ENCODE data around the gene DYNC1H1. TPM values are rescaled to one million over a fixed set of nuclear protein-coding genes. Genes with fewer than 3 reads are reported as not detected.

The DYNC1H1 gene
- total and polyA plus RNA-seq, 2 of the 13 experiments (the other 11 are each of a cell fraction or from before 2014, with no cell fraction given) = 74.4 to 239 TPM

- TF ChIP-seq, protein P1, sequence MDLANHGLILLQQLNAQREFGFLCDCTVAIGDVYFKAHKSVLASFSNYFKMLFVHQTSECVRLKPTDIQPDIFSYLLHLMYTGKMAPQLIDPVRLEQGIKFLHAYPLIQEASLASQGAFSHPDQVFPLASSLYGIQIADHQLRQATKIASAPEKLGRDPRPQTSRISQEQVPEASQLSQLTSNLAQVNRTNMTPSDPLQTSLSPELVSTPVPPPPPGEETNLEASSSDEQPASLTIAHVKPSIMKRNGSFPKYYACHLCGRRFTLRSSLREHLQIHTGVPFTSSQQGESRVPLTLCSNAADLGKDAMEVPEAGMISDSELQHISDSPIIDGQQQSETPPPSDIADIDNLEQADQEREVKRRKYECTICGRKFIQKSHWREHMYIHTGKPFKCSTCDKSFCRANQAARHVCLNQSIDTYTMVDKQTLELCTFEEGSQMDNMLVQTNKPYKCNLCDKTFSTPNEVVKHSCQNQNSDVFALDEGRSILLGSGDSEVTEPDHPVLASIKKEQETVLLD (CRISPR knock-in tag; IDR thresholded peaks at IDR 0.05; ENCODE audit: low read depth) = no peak
These were observed 138.8 kb downstream of the DYNC1H1 start (continued) for GRCh38 chr14:102103062-102103695.

GRCh38 chr14:102105369-102105768 lies 141.0 kb downstream of the DYNC1H1 start:
- no peak overlapping the region for H2AFZ ChIP-seq (ENCODE audit: low read length)
- no peaks in the 10 kb centered on the region for H3K36me3 ChIP-seq (replicated peaks in 1 of 2; ENCODE audit: control insufficient read depth in 1 of 2, insufficient read depth in 2 of 2, low read length in 2 of 2)
- BruUV-seq (replicated peaks) = no TSS peak
- intact Hi-C loops (cut with micrococcal nuclease; ENCODE audit: unreplicated experiment) = no loop called here
- no peaks in the 10 kb centered on the region for H3K9me3 ChIP-seq (ENCODE audit: low read length)
- ATAC-seq (peak; percentile 60), FAIRE-seq (no peak), DNase-seq (ENCODE audit: low spot score) (no peak)
- 0 out of 2 replicates have a peak, but pooled peaks cover 6% of the 10 kb centered on the region for H3K4me1 ChIP-seq (ENCODE audit: insufficient read depth, low read length)
- H3K27ac ChIP-seq (ENCODE audit: extremely low read length, insufficient read depth, low read length) = no peak overlapping the region
- no peak overlapping the region for H3K4me2 ChIP-seq (ENCODE audit: low read depth, low read length)
- POLR2A ChIA-PET = no interaction called here
- in situ Hi-C loops (cut with HindIII; ENCODE audit: extremely low pct_ligation_motif_present, low pct_unique_long_range_greater_than_20kb) = no loop called here
- no peaks in the 10 kb centered on the region for H3K79me2 ChIP-seq (ENCODE audit: insufficient read depth, low read length)
- no peak overlapping the region for H3K9ac ChIP-seq (ENCODE audit: insufficient read depth, low read depth, low read length)
- 56% methylated on average over 4 of the region's 4 CpGs for WGBS (ENCODE audit: low lambda C conversion rate)
- H3K4me3 ChIP-seq (replicated peaks in 1 of 3; ENCODE audit: insufficient read depth in 1 of 3, low read depth in 2 of 3, low read length in 3 of 3) = no peak overlapping the region
- CTCF ChIA-PET (ENCODE audit: low intra/inter-chr PET ratio, low total read pairs) = no interaction called here
- no peaks in the 10 kb centered on the region; a peak in 2 of 5 replicates for H3K27me3 ChIP-seq (ENCODE audit: control insufficient read depth in 1 of 2, insufficient read depth in 2 of 2, low read length in 2 of 2)
- no peaks in the 10 kb centered on the region for H4K20me1 ChIP-seq (ENCODE audit: insufficient read depth, low read length)
- no peak for TF ChIP-seq NAIF1 (CRISPR knock-in tag; IDR thresholded peaks at IDR 0.05; ENCODE audit: borderline replicate concordance)
- 0 out of 2 replicates have a peak, but pooled peaks have one; percentile 20 for TF ChIP-seq ZBTB33 (CRISPR knock-in tag; IDR thresholded peaks at IDR 0.05)

Small RNA genes lying within 50 kb of the gene (small RNA-seq; reads per million reads assigned to genes)
- gene AL118558.2 (ENCODE audit: insufficient read depth in 2 of 3, insufficient read length in 3 of 3, low read depth in 2 of 3, low replicate concordance in 1 of 3) = 0 reads per million in 3 experiments
- gene RN7SL472P (ENCODE audit: insufficient read depth in 2 of 3, insufficient read length in 3 of 3, low read depth in 2 of 3, low replicate concordance in 1 of 3) = 0 reads per million in 3 experiments

Other genes starting within 250 kb of the DYNC1H1 start
- 74.3 and 94.8 TPM in 2 replicates for gene PPP2R5C, start 202.9 kb upstream of the DYNC1H1 start, total RNA-seq (2016; rRNA removed; fragmentation: Illumina TruSeq; extraction: Trizol)
- gene PPP2R5C, start 202.9 kb upstream of the DYNC1H1 start, polyA plus RNA-seq (2011; rRNA removed) = 68.1 and 78.5 TPM in 2 replicates
- gene HSP90AA1, start 122.5 kb downstream of the DYNC1H1 start, total RNA-seq (2016; rRNA removed; fragmentation: Illumina TruSeq; extraction: Trizol) = 636 and 1,509 TPM in 2 replicates
- 205 and 262 TPM in 2 replicates for gene HSP90AA1, start 122.5 kb downstream of the DYNC1H1 start, polyA plus RNA-seq (2011; rRNA removed)
- gene WDR20, start 175.3 kb downstream of the DYNC1H1 start, total RNA-seq (2016; rRNA removed; fragmentation: Illumina TruSeq; extraction: Trizol) = 23.2 and 30.5 TPM in 2 replicates
- 10.4 and 11.6 TPM in 2 replicates for gene WDR20, start 175.3 kb downstream of the DYNC1H1 start, polyA plus RNA-seq (2011; rRNA removed)